GM21717 (cell line): Measurements from ENCODE around the gene CIAO1.
A peak's percentile ranks its signal among the peaks of the same experiment; 100 is the strongest.
"Not testable (repeated sequence)": the region's sequence is repeated elsewhere in the genome, so short reads cannot be mapped to it uniquely, and the experiment has no call there.

Source experiments
- ATAC-seq: cut with Tn5 transposase; IDR thresholded peaks from one replicate; pipeline ENCODE4 v1.9.1; 2021; ENCODE audit warnings: mild to moderate bottlenecking, moderate library complexity; ENCODE audit not compliant: unreplicated experiment

CIAO1 gene

DNA sequence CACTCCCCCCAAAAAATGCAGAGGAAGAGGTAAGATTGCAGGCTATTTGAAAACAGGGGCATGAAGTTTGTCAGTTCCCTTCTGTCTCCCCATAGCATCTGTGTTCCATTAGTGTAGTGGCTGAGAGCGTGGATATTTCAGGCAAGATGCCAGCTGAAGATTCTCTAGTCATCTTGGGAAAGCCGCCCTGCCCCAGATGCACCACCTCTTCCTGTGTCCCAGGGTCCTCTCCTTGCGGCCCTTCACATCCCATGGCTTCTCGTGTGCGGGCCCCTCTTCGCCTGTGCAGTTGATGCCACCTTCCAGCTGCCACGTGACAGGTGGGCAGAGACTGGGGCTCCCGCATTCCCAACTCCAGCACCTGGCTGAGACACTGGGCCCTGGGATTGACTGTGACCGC is 16.4 kb upstream of the CIAO1 start:
- no peak for ATAC-seq

DNA sequence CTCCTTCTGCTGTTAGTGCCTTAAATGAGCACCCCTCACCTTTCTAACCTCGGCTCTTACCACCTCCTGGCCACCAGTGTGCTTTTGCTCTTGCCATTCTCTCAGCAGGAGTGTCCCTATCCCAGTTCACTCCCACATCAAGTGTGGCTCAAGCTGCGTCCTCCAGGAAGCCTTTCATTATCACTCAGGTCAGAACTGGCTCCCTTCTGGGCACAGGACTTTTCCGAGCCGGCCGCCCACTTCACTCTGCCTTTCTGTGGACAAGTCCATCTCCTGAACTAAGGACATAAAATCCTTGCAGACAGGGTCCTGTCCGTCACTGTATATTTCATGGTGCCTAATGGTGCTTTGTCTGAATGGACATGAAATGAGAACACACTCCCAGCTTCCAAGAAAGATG is 15.8 kb upstream of the CIAO1 start:
- no peak for ATAC-seq

DNA sequence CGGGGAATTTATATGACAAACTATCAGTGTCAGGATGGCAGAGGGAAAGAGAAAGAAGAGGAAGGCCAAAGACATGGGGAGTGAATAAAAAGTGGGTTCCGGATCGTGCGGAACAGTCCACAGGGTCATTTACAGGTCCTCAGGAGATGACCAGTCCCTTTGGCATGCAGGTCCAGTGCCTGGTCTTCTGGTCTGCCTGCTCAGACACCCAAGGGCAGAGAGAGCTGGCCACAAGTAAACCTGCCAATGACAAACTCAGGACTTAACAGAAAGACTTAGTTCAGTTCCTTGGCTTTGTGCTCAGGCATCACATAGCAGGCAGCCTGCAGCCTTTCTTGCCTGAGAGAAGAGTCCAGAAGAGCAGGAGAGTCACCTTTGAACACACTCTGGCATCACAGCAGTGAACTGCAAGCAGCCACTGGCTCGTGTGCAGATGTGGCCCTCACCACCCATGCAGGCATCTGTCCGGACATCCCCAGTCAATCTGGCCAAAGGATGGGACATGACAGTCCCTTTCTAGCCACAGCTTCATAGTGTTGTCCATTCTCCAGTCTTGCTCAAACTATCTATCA is 14.2 kb upstream of the CIAO1 start:
- ATAC-seq, result no peak

DNA sequence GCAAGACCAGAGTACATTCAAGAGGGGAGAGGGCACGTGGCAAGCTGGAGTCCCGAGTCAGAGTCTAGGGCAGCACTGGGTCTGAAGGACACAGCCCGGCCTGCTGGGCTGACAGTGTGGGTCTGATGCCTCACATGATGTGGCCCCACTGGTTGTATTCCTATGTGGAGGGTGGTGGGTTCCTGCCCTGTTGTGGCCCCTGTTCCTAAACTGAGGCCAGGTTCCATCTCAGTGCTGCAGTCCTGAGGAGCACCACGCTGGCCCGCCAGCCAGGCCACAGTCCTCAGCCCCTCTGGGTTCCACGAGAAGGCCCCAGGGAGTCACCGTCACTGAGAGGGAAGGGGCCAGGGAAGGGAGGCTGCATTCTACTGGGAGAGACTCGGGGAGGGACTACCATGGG is 13.5 kb upstream of the CIAO1 start:
- ATAC-seq, result no peak

DNA sequence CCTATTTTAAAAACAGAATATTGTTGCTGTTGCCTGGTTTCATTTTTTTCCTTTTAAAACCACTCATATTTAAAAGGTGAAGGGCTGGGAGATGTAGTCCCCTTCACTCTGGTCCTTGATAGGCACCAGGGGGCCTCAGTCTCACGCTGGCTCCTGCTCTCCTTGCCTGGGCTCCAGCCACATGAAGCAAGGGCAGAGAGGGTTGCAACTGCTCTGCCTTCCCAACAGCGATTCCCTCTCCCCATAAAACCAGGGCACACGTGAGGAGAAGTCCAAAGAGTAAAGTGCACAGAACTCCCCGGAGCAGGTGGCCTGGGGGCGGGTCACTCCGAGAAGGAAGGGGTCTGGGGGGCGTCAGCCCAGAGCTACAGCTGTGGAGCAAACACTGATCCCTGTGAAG is 13.0 kb upstream of the CIAO1 start:
- ATAC-seq, result no peak

DNA sequence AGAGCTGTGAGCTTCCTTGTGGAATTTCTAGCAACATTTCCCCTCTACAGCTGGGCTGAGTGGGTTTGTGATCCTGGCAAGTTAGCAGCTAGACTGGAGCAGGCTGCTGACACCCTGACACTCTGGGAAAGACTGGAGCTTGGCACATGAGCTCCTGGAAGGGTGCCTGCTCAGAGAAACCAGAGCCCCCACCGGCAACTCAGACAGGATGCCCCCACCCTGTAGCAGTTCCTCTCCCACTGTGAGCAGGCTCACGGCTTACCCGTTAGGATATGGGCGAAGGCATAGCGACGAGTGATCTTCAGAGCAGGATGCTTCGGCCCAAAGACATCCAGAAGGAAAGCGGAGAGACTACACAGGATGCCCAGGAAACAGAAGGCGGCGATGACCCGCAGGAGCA is 11.5 kb upstream of the CIAO1 start:
- no peak for ATAC-seq

DNA sequence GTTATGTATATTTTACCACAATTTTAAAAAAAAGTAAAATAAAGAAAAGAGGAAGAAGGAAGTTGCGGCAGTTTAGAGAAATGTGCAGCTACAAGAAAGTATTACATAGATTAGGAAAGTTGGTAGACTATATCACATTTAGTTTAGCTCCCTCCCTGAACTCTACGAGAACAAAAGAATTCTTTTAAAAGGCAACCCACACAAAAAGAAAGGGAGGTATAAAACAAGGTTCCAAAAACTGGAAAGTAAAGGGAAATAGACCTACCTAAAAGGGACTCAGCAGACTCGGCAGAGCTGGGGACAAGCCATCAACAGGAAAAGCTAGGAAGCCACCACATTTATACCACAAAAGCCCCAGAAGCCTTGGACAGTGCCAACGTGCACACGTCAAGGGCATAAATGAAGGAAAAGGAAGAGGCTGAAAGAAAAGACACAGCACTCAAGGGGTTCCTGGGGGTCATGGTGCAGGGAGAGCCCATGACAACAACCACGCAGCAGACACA is 9.4 kb upstream of the CIAO1 start:
- ATAC-seq, result no peak

DNA sequence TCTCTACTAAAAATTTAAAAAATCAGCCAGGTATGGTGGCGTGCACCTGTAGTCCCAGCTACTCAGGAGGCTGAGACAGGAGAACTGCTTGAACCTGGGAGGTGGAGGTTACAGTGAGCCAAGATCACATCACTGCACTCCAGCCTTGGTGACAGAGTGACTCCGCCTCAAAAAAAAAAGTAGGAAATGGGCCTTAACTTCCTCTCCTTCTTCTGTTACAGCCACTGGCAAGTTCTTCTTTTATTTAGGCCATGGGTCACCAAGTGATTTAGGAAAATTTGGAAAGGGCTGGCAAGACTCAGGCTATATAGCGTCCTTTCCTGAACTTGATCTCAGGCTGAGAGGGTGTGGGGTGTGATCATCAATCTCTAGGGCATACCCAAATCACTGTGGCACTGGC is 8.3 kb upstream of the CIAO1 start:
- not testable (repeated sequence) for ATAC-seq

DNA sequence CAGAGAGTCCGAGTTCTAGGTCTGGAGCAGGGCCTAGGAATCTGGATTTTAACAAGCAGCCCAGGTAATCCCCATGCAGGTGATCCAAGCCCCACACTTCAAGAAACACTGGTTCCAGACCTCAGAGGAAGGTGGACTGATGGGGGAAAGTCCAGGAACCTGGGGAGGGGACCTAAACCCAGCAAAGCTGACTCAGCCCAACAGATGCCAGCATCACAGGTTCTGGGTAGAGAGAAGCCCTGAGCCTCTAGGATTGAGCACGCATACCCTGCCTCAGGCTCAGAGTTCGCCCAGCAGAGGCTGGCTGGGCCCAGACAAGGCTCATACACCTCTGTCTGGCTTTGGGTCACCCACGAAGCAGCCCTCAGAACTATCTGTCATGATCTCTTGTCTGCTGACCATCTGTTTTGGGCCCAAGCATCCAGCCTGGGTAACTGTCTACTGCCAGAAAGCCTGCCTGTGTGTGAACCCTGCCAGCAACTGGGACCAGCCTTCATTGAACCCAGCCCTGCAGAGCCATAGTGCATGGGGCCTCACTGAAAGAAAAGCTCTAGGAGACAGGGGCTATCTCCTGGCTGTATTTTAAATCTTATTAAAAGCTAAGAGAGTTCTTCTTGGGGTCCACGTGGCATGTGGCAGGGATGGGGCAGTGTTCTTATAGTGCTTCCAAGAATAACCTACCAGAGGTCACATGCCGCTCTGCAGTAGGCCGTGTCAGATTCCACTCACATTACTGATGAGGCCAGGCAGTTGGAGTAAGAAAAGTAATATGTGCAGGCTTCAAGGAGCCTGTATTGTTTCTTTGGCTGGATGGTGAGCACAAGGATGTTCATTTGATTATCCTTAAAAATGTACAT is 7.6 kb upstream of the CIAO1 start:
- no peak for ATAC-seq

DNA sequence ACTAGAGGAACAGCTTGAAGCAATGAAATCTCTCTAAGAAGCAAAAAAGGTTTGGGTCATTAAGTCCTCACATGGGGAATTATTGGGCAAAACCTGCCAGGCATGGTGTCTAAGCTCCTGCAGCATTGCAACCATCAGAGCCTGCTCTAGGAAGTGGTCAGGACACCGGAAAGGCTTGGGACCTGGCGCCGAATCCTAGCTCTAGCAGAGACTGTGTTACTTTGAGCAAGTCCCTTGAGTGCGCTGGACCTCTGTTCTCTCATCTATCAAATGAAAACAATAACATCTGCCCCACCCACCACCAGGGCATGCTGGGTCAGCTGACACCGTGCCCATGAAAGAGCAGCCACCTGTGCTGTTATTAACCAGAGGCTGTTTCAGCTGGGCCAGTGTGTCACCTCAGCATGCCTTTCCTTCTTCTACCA is 6.5 kb upstream of the CIAO1 start:
- no peak for ATAC-seq

DNA sequence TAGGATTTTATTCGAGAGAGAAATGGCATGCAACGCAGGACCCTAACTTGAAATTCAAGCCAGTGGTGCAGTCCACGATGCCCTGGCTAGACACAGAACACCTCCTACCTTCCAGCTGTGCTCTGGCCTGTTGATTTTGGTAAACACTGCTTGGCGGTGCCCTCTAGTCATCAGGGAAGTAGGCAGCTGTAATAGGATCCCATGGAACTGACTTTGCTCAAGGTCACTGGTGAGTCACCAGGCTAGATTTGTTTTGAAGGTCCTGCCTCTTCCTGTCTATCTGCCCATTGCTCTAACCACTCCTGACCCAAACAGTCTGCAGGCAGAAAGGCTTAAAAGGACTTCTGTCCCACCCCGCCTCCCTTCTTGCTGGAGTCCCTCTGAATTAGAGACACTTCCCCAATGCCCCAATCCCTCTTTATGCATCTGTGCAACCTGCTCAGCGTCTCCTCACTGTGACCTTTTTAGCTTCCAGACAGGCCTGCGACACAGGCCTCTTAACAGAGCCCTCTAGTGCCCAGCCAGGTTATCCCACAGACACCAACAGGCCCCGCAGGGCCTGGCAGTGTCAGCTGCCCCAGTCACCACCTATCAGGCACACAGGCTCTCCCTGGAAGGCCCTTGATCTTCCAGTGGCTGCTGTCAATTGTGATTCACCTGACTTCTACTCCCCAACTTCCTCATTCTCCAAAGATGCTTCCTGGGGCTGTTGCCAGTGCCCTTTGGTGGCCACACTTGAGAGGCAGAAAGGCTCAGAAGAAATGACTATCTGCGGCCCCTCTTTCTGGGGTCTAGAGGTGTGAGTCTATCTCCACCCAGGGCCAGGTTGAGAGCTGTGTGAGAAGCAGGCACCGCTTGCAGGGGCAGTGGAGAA is 5.4 kb upstream of the CIAO1 start:
- ATAC-seq, result no peak

DNA sequence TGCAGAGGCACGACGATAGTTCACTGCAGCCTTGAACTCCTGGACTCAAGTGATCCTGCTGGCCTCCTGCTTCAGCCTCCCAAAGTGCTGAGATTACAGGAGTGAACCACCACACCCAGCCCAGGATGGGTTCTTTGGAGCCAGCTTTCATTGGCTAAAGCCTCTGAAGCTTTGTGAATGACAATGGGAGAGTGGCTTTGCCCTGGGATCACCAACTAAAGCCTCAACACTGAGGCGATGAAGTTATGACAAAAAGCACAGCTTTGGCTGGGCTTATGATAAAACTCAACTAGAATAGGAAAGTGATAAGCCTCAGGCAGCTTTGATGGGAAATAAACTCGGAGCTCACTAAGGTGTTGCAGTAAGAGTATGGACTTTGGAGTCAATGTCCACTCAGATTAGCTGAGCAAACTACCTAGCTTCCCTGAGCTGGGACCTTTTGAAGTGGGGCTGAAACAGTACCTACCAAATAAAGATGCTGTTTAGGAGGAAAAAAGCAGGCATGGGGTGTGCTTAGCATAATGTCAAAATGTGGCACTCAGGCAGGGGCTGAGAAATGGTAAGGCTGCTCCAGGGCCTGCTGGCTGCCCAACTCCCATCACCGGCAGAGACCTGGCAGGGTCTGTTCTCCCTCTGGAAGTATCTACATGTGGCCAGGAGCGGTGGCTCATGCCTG is 4.6 kb upstream of the CIAO1 start:
- ATAC-seq, result no peak

DNA sequence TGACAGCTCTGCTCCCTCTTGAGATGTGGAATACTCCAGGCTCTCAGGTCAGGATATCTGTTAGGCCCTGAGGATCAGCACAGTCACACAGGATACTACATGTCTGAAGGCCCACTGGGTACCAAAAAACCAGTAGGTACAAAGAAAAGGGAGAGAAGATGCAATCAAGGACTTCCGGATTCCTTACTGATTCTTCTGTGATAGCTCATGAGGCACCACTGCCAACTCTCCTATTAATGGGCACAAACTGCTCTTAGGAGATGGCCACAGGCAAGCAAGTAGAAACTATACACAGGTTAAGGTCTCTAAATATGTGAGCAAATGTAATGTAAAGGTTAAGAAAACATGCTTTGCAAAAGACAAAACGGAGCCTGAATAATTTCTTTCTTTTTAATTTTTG is 3.7 kb upstream of the CIAO1 start:
- ATAC-seq, result no peak

DNA sequence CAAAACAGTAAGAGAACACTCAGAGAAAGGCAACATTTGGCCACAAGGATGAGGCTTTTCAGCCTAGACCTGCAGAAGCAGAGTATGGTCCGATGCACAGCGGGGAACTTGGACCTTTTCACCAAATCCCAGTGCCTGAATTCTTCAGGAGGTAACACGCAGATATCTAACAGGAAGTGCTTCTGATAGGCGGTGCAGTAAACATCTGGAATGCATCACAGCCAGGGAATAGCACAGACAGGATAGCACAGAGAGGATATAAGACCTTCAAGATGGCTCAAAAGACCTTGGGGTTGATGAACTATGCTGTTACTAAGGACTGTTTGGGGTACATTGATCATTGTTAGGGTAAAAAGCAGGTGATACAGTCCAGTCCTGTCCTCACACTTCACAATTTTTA is 1.9 kb upstream of the CIAO1 start:
- ATAC-seq, result no peak

DNA sequence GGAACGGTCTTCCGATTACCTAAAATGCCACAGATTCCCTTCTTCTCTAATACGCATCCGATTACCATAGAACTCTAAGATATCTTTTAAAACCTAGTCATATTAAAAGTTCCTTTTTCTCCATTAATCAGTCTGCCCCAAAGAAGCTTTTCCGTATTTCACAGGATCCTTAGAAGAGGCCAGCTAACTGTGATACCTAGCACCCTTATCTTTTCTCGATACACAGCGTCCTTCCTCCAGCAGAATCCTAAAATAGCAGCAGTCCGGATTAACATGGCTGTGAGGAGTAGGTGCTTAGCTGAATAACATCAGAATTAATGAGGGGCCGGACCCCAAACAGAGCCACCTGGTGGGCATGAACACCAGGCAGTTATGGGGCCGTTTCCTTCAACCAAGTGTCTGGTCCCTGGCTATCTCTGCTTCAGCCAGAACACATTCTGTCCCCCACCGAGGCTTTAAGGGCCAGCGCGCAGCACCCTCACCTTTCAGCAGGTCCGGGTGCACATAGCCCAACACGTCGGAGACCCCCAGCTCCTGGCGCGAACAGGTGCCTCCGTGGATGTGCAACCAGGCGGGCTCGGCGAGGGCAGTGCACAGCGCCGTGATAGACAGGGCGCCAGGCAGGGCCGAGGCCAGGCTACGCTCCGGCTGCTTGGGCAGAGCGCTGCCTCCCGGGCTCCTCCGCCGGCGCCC is 1.2 kb upstream of the CIAO1 start:
- no peak for ATAC-seq

DNA sequence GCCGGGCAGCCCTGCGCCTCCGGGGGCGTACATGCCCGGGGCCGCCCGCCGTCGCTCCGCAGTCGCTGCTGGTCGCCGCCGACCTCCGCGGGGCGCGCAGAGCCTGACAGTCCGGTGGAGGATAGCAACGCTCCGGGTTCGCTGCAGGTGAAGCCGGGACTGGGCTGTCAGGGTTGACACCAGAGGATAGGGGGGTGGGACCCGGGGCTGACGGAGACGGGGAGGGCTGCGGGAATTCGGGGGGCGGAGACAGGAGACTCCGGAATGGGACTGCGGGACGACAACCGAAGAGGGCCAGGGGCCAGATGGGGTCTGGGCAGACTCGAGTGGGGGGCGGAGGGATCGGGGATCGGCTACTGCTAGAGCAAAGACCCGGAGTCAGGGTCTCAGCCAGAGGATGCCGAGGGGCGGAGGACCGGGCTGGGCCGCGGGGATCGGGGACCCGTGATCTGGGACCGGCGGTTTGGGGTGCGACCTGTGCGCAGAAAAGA is 631 bp upstream of the CIAO1 start:
- ATAC-seq, result peak; percentile 23

DNA sequence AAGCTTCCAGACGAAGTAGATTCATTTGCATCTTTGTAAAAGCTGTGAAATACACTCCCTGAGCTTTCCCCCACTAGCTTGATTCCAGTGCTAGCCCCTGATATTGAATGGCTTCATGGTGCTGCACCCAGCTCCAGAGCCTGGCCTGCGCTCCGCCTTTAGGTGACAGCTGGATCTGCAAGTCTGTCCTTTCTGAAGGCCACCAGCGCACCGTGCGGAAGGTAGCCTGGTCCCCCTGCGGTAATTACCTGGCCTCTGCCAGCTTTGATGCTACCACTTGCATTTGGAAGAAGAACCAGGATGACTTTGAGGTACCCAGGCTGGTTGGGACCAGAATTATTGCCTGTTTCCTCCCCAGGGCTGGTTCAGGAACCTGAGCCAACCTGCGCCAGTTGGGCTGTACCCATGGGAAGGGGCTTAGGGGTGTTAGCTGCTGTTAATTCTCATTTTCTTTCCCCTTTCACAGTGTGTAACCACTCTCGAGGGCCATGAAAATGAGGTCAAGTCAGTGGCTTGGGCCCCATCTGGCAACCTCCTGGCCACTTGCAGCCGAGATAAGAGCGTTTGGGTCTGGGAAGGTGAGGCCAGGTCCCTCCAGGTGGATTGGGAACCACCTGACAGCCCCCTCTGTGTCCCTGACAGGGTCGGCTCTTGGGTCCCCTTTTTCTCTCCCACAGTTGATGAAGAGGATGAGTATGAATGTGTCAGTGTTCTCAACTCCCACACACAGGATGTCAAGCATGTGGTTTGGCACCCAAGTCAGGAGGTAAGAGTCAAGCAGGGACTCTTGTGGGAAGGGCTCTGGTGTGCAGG is 1.3 kb downstream of the CIAO1 start:
- no peak for ATAC-seq

DNA sequence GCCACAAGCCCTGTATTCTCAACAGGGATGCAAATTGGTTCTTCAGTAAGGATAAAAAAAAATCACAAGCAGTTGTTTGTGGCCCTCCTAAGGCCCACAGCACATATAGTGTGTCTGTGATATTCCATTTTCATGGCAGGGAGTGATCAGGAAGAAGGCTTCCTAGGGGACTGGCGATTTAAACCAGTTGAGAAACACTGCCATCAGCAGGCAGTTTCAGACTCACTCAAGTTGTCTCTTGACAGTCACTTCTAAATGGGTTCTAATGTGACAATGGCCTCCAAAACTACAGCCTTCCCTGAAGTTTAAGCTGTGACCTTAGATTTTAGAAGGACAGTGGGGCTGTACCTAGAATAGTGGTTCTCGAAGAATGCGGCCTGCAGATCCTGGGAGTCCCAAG is 6.0 kb downstream of the CIAO1 start:
- no peak for ATAC-seq

DNA sequence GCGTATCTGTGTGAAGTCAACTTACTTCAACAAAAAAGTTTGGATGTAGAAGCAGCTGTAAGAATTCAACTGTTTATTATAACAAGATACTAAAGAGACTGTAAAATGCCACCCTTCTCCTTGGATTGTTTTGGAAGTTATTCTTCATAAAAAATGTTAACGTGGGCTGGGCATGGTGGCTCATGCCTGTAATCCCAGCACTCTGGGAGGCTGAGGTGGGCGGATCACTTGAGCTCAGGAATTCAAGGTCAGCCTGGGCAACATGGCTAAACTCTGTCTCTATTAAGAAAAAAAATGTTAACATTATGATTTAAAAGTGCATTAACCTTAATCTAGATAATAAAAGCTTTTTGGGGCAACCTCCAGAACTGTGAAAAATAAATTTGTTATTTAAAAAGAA is 7.7 kb downstream of the CIAO1 start:
- ATAC-seq, result no peak
